SK-N-MC (cell line): ENCODE results near the gene ARSB.

Experiments used
- EZH2 ChIP-seq: fragments of 200-600 bp; sonication (generic); IDR thresholded peaks from one replicate; pipeline ENCODE4 v1.6.1; 2017; ENCODE audit warnings: antibody characterized with exemption
- POLR2AphosphoS5 ChIP-seq: IDR thresholded peaks from 2 replicates; pipeline ENCODE4 v1.6.1; 2012; ENCODE audit warnings: mild to moderate bottlenecking, low read depth, low read length, borderline replicate concordance

DNA sequence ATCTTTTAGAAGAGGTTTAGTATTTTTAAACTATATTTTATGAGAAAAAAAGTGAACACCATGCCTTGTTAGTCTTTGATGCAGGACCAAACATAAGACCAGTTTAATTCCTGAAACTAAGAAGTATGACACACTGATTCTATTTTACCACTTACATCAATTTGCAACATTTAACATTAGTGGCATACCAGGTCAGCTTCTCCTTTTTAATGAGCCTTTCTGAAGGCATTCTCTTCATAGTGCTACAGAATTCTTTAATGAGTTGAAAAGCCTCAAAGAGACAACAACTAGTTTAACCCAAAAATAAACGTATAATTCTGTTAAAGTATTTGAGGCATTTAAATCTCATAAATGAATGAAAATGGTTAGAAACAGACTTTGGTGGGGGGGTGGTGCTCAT, 28.2 kb downstream of the ARSB start:
- no peak for TF ChIP-seq EZH2
- no peak for TF ChIP-seq POLR2AphosphoS5
